Panc1 (cell line): ENCODE measurements around the gene STOX2. TPM values are rescaled to one million over a fixed set of nuclear protein-coding genes. Genes with fewer than 3 reads are reported as not detected.

Experiments used
- ATAC-seq: fragments of 200-7000 bp; cut with Tn5 transposase; 2 replicates; pipeline ENCODE4 v1.9.1; 2020; ENCODE audit warnings: mild to moderate bottlenecking, moderate library complexity
- BruUV-seq: library from RNA; stranded (reverse); fragments of 400-500 nt; replicated peaks from 2 replicates; lab custom pipeline; 2021; lab: Mats Ljungman, UMichigan
- CTCF ChIA-PET: fragments of 300-600 bp; sonication (Branson Sonifier 250); formaldehyde crosslinking; loops from one replicate; lab custom pipeline; 2022; ENCODE audit warnings: antibody characterized with exemption; lab: Charles Lee
- POLR2A ChIA-PET: fragments of 300-600 bp; sonication (Branson Sonifier 250); formaldehyde crosslinking; loops from one replicate; lab custom pipeline; 2022; ENCODE audit warnings: antibody characterized with exemption; lab: Charles Lee
- DNase-seq: peaks from one replicate; pipeline ENCODE4 v3.0.0-alpha.2; 2010; ENCODE audit warnings: low read depth, low spot score
- H3K27ac ChIP-seq: 2 replicates; pipeline ENCODE4 v1.5.1; 2011; ENCODE audit warnings: mild to moderate bottlenecking, low read length, inconsistent platforms
- H3K27me3 ChIP-seq: fragments of 200-500 bp; sonication (Bioruptor generic); 2 replicates; pipeline ENCODE4 v1.6.0; 2014; ENCODE audit warnings: low read length, inconsistent platforms; ENCODE audit not compliant: control insufficient read depth, insufficient read depth
- H3K36me3 ChIP-seq: fragments of 200-500 bp; sonication (Bioruptor generic); 2 replicates; pipeline ENCODE4 v1.5.1; 2014; ENCODE audit warnings: inconsistent platforms, mild to moderate bottlenecking, low read length, moderate library complexity; ENCODE audit not compliant: control insufficient read depth, insufficient read depth
- H3K4me1 ChIP-seq: 2 replicates; pipeline ENCODE4 v1.5.1; 2011; ENCODE audit warnings: inconsistent platforms, mild to moderate bottlenecking, low read length, moderate library complexity; ENCODE audit not compliant: control insufficient read depth, insufficient read depth
- H3K4me3 ChIP-seq, 2 experiments: 2 replicates each; pipeline ENCODE4 v1.5.1; 2011 to 2012; ENCODE audit warnings: low read depth in 2 of 2, low read length in 2 of 2, mild to moderate bottlenecking in 2 of 2, inconsistent platforms in 1 of 2, moderate library complexity in 1 of 2
- H3K9me3 ChIP-seq: fragments of 200-500 bp; sonication (Bioruptor generic); 2 replicates; pipeline ENCODE4 v1.5.1; 2014; ENCODE audit warnings: low read depth, mild to moderate bottlenecking, inconsistent platforms, low read length, moderate library complexity; ENCODE audit not compliant: control insufficient read depth, insufficient read depth
- CTCF ChIP-seq: fragments of 450-650 bp; IDR thresholded peaks from 2 replicates; pipeline ENCODE4 v1.5.1; 2017; ENCODE audit warnings: mild to moderate bottlenecking
- POLR2AphosphoS5 ChIP-seq: IDR thresholded peaks from 2 replicates; pipeline ENCODE4 v1.6.1; 2012; ENCODE audit warnings: mild to moderate bottlenecking, low read depth, low read length, moderate library complexity
- REST ChIP-seq, 2 experiments: IDR thresholded peaks; 2 replicates each; pipeline ENCODE4 v1.6.1; 2011 to 2012; ENCODE audit warnings: low read depth in 2 of 2, control low read depth in 1 of 2, low read length in 1 of 2, mild to moderate bottlenecking in 1 of 2, moderate library complexity in 1 of 2; ENCODE audit not compliant: insufficient read depth in 1 of 2
- SIN3A ChIP-seq: IDR thresholded peaks from 2 replicates; pipeline ENCODE4 v1.6.1; 2012; ENCODE audit warnings: low read depth, mild to moderate bottlenecking, low read length, moderate library complexity, borderline replicate concordance; ENCODE audit not compliant: insufficient read depth
- TCF7L2 ChIP-seq: IDR thresholded peaks from 2 replicates; pipeline ENCODE4 v1.6.1; 2011; ENCODE audit warnings: mild to moderate bottlenecking, low read depth, low read length, inconsistent platforms
- in situ Hi-C: cut with HindIII; loops from 2 replicates; pipeline ENCODE4 v1.10.0; 2016; ENCODE audit warnings: low sequenced_read_pairs, low pct_unique_long_range_greater_than_20kb
- intact Hi-C: fragments of 100-400 bp; cut with micrococcal nuclease; formaldehyde crosslinking; loops from one replicate; pipeline ENCODE4 v1.10.0; 2022; ENCODE audit not compliant: unreplicated experiment
- total RNA-seq: library from RNA; stranded (reverse); gene quantifications from one replicate; pipeline ENCODE4 v1.2.1, GENCODE V29; 2021; ENCODE audit not compliant: unreplicated experiment

STOX2 gene
- total RNA-seq, 1 experiment from 2014 or later = 10.6 TPM

- Histone ChIP-seq H3K27me3 (no peaks in the 10 kb centered on the region), H3K9me3 (no peaks in the 10 kb centered on the region), H3K4me1 (peaks cover 15% of the 10 kb centered on the region), H3K27ac (no peak overlapping the region), H3K4me3 (no peak overlapping the region), H3K36me3 (no peaks in the 10 kb centered on the region)
- POLR2A ChIA-PET = interaction anchor here (0.7 kb wide), 1 partner anchor 154 kb away, joined by 3 read pairs; no protein-coding TSS in a partner anchor
- intact Hi-C loops (no loop called here), in situ Hi-C loops (no loop called here)
- no TSS peak for BruUV-seq
- ATAC-seq (no peak), DNase-seq (no peak)
- CTCF ChIA-PET = no interaction called here
- TF ChIP-seq REST (IDR thresholded peaks at IDR 0.05; ENCODE audit: insufficient read depth in 1 of 2, low read depth in 2 of 2, low read length in 1 of 2) (no peak), POLR2AphosphoS5 (no peak), TCF7L2 (no peak), SIN3A (no peak), CTCF (no peak)
Measured at GRCh38 chr4:183986291-183986970, 81.3 kb downstream of the STOX2 start.

GRCh38 chr4:183986971-183987946 is 82.2 kb downstream of the STOX2 start:
- Histone ChIP-seq H3K9me3 (no peaks in the 10 kb centered on the region), H3K36me3 (no peaks in the 10 kb centered on the region), H3K27me3 (no peaks in the 10 kb centered on the region), H3K27ac (peak overlapping the region; percentile 3), H3K4me3 (peak overlapping the region; percentile 40 to 53), H3K4me1 (peaks cover 15% of the 10 kb centered on the region)
- BruUV-seq = no TSS peak
- ChIA-PET POLR2A (interaction anchor here (0.7 kb wide), 1 partner anchor 155 kb away, joined by 3 read pairs; no protein-coding TSS in a partner anchor), CTCF (no interaction called here)
- no peak for TF ChIP-seq TCF7L2
- TF ChIP-seq CTCF = no peak
- TF ChIP-seq REST (IDR thresholded peaks at IDR 0.05; ENCODE audit: insufficient read depth in 1 of 2, low read depth in 2 of 2, low read length in 1 of 2) = no peak
- no peak for TF ChIP-seq POLR2AphosphoS5
- TF ChIP-seq SIN3A = no peak
- DNase-seq (no peak), ATAC-seq (peak; percentile 90)
- intact Hi-C loops = no loop called here
- in situ Hi-C loops = no loop called here
